ENCODE data around the gene RGS6.

Gene RGS6

GRCh38 chr14:72515779-72516770 lies 583.8 kb downstream of the RGS6 start:
- DNase-seq: no peak

- peak; percentile 60 for DNase-seq
Observed at GRCh38 chr14:72516936-72517700, 584.9 kb downstream of the RGS6 start.

GRCh38 chr14:72517736-72518135 lies 585.5 kb downstream of the RGS6 start:
- DNase-seq: no peak

- DNase-seq: no peak
Observed at GRCh38 chr14:72518809-72519377, 586.7 kb downstream of the RGS6 start.

DNA sequence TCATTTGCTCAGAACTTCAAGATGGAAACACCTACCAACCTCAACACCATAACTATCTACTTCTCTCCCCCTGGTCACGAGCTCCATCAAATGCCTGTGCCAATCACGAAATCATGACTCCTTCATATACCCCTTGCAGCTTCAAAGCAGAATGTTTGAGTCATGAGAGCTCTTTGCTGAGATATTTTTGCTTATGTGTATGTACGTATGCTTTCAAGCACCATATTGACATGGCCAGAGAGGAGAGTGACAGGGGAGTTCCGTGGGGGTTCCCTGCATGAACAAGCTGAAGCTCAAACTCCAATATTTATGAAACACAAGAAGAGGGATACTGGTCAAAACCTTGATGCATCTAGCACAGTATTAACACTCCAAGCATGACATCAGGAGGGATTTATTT lies 587.3 kb downstream of the RGS6 start:
- DNase-seq: no peak

- no peak for DNase-seq
Observed at GRCh38 chr14:72521045-72521444, 588.8 kb downstream of the RGS6 start.

DNA sequence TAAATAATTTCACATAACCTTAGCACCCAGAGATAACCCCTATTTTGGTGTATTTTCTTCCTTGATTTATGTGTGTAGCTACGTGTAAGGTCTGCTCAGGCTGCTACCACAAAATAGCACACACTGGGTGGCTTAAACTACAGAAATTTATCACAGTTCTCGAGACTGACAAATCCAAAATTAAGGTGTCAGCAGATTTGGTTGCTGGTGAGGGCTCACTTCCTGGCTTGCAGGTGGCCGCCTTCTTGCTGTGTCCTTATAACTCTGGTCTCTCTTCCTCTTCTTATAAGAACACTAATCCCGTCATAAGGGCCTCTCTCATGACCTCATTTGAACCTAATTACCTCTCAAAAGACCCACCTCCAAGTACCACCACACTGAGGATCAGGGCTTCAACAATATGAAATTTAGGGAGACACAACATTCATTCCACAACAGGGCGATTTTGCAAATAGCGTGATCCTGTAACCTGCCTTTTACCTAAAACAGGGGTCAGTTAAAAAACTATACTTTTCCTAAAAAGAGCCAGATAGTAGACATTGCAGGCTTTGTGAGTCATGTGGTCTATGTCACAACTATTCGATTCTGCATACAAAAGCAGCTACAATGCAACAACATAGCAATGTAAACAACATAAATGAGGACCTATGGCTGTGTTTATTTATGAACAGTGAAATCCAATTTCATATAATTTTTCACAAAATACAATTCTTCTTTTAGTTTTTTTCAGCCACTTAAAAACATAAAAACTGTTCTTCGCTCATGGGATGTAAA lies 589.9 kb downstream of the RGS6 start:
- no peak for DNase-seq

GRCh38 chr14:72522847-72523246 lies 590.6 kb downstream of the RGS6 start:
- DNase-seq: no peak

- no peak for DNase-seq
Observed at GRCh38 chr14:72523424-72524294, 591.4 kb downstream of the RGS6 start.

- no peak for DNase-seq
Observed at GRCh38 chr14:72524295-72524629, 592.0 kb downstream of the RGS6 start.

DNA sequence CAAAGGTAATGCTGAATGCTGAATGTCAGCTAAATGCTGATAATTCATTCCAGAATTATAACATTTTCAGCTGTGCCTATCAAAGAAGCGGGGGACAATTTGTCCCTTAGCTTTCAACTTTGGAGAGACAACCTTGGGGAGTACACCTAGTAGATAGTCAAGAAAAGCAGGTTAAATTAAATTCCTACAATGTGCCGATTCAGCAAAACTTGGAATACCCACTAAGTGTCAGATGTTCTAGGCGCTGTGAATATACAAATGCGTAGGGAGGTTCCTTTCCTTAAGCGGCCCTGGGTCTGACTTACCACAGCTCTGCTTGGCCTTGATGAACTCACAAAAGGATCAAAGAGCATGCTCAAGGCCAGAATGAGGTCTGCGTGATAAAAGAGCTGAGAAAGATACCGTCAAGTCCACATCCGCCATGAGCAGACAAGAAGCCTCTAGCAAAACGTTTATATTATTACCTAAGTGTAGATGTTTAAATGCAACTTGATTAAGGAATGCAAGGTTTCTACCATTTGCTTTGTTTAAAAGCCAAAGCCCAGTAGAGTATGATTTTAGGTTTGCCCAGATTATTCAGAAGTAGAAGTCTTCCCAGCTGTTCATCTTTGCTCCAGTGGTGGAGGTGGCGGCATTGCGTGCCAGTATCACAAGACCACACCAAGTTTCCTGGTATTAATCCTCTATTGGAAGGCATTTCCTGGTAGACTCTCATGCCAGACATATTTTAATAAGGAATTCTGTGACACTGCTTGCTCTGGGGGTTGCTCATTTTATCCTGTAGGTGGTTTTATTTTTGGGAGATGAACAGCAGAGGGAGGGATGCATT lies 593.1 kb downstream of the RGS6 start:
- no peak for DNase-seq

GRCh38 chr14:72527591-72527990 lies 595.4 kb downstream of the RGS6 start:
- peak; percentile 69 for DNase-seq

GRCh38 chr14:72528059-72528862 lies 596.0 kb downstream of the RGS6 start:
- DNase-seq: peak; percentile 75

DNA sequence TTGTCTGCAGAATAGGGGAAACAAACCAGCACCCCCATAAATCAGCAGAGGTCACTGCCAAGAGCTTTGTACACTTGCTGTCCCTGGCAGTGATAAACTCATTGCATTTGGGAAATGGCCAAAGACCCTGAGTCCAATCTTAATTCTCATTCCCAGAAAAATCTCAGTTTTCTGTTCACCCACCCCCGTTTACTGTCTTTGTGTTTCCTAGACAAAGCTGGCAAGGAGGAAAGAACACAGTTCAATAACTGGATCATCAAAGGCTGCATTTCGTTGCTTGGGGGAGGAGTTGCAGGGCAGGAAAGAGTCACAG lies 596.6 kb downstream of the RGS6 start:
- DNase-seq: no peak

- no peak for DNase-seq
Observed at GRCh38 chr14:72532686-72533454, 600.6 kb downstream of the RGS6 start.

- no peak for DNase-seq
Observed at GRCh38 chr14:72535485-72535884, 603.3 kb downstream of the RGS6 start.

GRCh38 chr14:72538387-72538786 lies 606.2 kb downstream of the RGS6 start:
- DNase-seq: no peak

DNA sequence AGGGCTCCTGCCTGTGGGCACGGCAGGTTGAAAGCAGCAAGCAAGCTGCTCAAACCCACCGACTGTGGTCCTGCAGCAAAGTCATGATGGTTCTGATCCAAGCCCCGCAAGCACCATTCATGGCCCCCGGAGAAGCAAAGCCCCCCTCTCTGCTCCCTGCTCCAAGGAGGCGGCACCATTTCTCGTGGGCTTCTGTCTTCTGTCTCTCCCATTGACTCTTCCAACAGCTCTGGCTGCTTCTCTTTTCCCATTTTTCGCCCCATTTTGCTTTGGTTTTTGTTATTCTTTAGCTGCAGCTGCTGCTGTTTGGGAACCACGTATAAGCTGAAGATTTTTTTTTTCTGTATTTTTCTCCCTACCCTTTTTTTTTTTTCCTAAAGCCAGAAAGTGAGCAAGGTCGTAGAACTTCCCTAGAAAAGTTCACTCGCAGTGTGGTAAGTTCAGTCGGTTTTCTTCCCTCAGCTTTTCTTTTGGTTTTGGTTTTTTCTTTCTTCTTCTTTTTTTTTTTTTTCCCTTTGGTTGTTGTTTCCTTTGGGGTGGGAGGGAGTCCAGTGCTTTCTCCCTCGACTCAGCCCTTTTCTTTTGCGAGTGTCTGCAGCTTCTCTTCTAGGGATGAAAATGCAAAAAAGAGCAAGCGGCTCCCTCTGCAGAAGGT lies 607.6 kb downstream of the RGS6 start:
- DNase-seq: no peak

GRCh38 chr14:72540836-72541235 lies 608.6 kb downstream of the RGS6 start:
- no peak for DNase-seq

Measured in DMS79 (cell line).